ENCODE results near the gene PGA4. TPM values are rescaled to one million over a fixed set of nuclear protein-coding genes. Genes with fewer than 3 reads are reported as not detected.

PGA4 gene
- total RNA-seq (2022; extraction: Qiagen RNA extraction; ENCODE audit: low read depth) = not detected in 5 replicates

GRCh38 chr11:61222047-61222446, at the start of gene PGA4:
Gene PGA4 (plus strand): TSS chr11:61222347. CDS start chr11:61222401, 54 bp downstream.

DNA sequence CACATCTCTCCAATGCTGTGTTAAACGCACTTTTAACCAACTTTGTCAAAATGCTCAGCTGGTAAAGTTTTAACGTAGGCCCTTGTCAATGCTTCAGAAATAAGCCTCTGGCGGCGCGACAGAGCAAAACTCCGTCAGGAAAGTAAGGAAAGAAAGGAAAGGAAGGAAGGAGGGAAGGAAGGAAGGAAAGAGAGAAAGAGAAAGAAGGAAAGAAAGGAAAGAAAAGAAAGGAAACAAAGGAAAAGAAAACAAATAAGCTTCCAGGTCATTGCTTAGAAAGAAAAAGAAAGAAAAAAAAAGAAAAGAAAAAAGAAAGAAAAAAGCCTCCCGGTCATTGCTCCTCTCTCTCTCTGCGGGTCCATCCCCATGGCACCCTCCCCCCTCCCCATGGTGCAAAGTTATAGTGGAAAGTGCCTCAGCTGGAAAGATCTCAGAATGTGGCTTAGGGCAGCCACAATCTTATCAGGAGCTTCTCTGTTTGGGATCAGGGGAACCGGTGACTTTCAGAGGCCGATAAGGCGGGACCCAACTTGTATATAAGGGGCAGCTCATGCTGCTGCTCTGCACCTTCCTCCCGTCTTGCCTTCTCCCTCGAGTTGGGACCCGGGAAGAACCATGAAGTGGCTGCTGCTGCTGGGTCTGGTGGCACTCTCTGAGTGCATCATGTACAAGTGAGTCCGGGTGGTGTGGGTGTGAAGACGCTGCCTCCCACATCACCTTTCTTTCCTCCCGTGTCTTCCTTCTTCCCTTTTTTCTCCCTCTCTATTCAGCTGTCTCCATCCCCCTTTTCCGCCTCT, 19.0 kb upstream of the PGA4 start, which contains the start of gene PGA3:
Gene PGA3 (plus strand): TSS at position 566 of the 797 bp plus-strand sequence. CDS start 50 bp downstream, at position 616.

DNA sequence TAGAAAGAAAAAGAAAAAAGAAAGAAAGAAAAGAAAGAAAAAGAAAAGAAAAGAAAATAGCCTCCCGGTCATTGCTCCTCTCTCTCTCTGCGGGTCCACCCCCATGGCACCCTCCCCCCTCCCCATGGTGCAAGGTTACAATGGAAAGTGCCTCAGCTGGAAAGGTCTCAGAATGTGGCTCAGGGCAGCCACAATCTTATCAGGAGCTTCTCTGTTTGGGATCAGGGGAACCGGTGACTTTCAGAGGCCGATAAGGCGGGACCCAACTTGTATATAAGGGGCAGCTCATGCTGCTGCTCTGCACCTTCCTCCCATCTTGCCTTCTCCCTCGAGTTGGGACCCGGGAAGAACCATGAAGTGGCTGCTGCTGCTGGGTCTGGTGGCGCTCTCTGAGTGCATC, 18.7 kb downstream of the PGA4 start, which contains the start of gene PGA5:
Gene PGA5 (plus strand): TSS at position 301 of the 400 bp plus-strand sequence. CDS start 52 bp downstream, at position 353.

Other genes with a start within 250 kb of the PGA4 start
- gene CD5, start 119.9 kb upstream of the PGA4 start, total RNA-seq (2022; extraction: Qiagen RNA extraction; ENCODE audit: low read depth) = 0.02 TPM in 1 of 5 replicates, not detected in the others
- 16.1 to 20.5 TPM (median 18.6 TPM) in 5 replicates for gene VPS37C, start 60.9 kb upstream of the PGA4 start, total RNA-seq (2022; extraction: Qiagen RNA extraction; ENCODE audit: low read depth)
- not detected in 5 replicates for gene PGA3, start 18.8 kb upstream of the PGA4 start, total RNA-seq (2022; extraction: Qiagen RNA extraction; ENCODE audit: low read depth)
- gene PGA5, start 18.8 kb downstream of the PGA4 start, total RNA-seq (2022; extraction: Qiagen RNA extraction; ENCODE audit: low read depth) = not detected in 5 replicates
- gene VWCE, start 73.0 kb downstream of the PGA4 start, total RNA-seq (2022; extraction: Qiagen RNA extraction; ENCODE audit: low read depth) = 0.50 to 0.81 TPM (median 0.74 TPM) in 5 replicates
- 161 to 177 TPM (median 173 TPM) in 5 replicates for gene DDB1, start 110.8 kb downstream of the PGA4 start, total RNA-seq (2022; extraction: Qiagen RNA extraction; ENCODE audit: low read depth)
- gene TKFC, start 110.9 kb downstream of the PGA4 start, total RNA-seq (2022; extraction: Qiagen RNA extraction; ENCODE audit: low read depth) = 45.2 to 73.8 TPM (median 68.8 TPM) in 5 replicates
- gene CYB561A3, start 139.5 kb downstream of the PGA4 start, total RNA-seq (2022; extraction: Qiagen RNA extraction; ENCODE audit: low read depth) = 32.7 to 50.3 TPM (median 44.9 TPM) in 5 replicates
- gene TMEM138, start 140.0 kb downstream of the PGA4 start, total RNA-seq (2022; extraction: Qiagen RNA extraction; ENCODE audit: low read depth) = 84.6 to 121 TPM (median 112 TPM) in 5 replicates
- gene TMEM216, start 170.2 kb downstream of the PGA4 start, total RNA-seq (2022; extraction: Qiagen RNA extraction; ENCODE audit: low read depth) = 16.5 to 20.1 TPM (median 16.7 TPM) in 5 replicates
- gene CPSF7, start 207.6 kb downstream of the PGA4 start, total RNA-seq (2022; extraction: Qiagen RNA extraction; ENCODE audit: low read depth) = 66.7 to 74.7 TPM (median 71.1 TPM) in 5 replicates
- 35.7 to 55.4 TPM (median 41.9 TPM) in 5 replicates for gene SDHAF2, start 207.8 kb downstream of the PGA4 start, total RNA-seq (2022; extraction: Qiagen RNA extraction; ENCODE audit: low read depth)